K562 (cell line): Measurements from ENCODE around the gene PODXL. TPM values are rescaled to one million over a fixed set of nuclear protein-coding genes. Genes with fewer than 3 reads are reported as not detected.

Source experiments
- CBFA2T3 ChIP-seq: fragments of 450-650 bp; IDR thresholded peaks from 2 replicates; pipeline ENCODE4 v1.6.1; 2017
- CREBBP ChIP-seq: IDR thresholded peaks from one replicate; pipeline ENCODE4 v1.6.1; 2012; ENCODE audit warnings: low read depth, mild to moderate bottlenecking, control low read depth, inconsistent platforms, low read length
- GTF2F1 ChIP-seq: IDR thresholded peaks from 2 replicates; pipeline ENCODE4 v1.6.1; 2011; ENCODE audit warnings: low read depth, low read length, improper control_type of control experiment
- MAFG ChIP-seq: fragments of 450-650 bp; conservative IDR thresholded peaks from 2 replicates; pipeline ENCODE4 v1.6.1; 2016; ENCODE audit warnings: missing genetic modification characterization, missing compliant biosample characterization
- MYNN ChIP-seq, 2 experiments: sonication (generic); formaldehyde crosslinking in 1 of 2; IDR thresholded peaks; 2 replicates each; pipeline versions ENCODE4 v1.5.0 to v1.6.1; 2016 to 2020; ENCODE audit warnings: antibody characterized with exemption in 1 of 2, missing genetic modification reagents in 1 of 2
- SIRT6 ChIP-seq: IDR thresholded peaks from one replicate; pipeline ENCODE4 v1.6.1; 2012; ENCODE audit warnings: low read depth, mild to moderate bottlenecking, control low read depth, inconsistent platforms, low read length, moderate library complexity
- SMAD1 ChIP-seq: fragments of 150-350 bp; IDR thresholded peaks from 2 replicates; pipeline ENCODE4 v1.6.1; 2014; ENCODE audit warnings: low read length, low read depth; ENCODE audit not compliant: partially characterized antibody
- TAF15 ChIP-seq: fragments of 200-400 bp; formaldehyde crosslinking; IDR thresholded peaks from 2 replicates; pipeline ENCODE4 v1.6.1; 2017; ENCODE audit warnings: mild to moderate bottlenecking, low read depth, low read length, moderate library complexity
- VEZF1 ChIP-seq: fragments of 200-800 bp; sonication (Bioruptor generic); IDR thresholded peaks from 2 replicates; pipeline ENCODE4 v1.6.1; 2017; ENCODE audit warnings: missing genetic modification characterization, missing compliant biosample characterization
- XRCC3 ChIP-seq: fragments of 450-650 bp; IDR thresholded peaks from 2 replicates; pipeline ENCODE4 v1.6.1; 2017; ENCODE audit warnings: mild to moderate bottlenecking, moderate library complexity
- ZBTB9 ChIP-seq: fragments of 450-650 bp; formaldehyde crosslinking; IDR thresholded peaks from 2 replicates; pipeline ENCODE4 v1.4.0; 2020; ENCODE audit warnings: mild to moderate bottlenecking, moderate library complexity
- ZNF318 ChIP-seq, 2 experiments: fragments of 450-650 bp; IDR thresholded peaks; 2 replicates each; pipeline ENCODE4 v1.6.1; 2016; ENCODE audit warnings: mild to moderate bottlenecking in 2 of 2, borderline replicate concordance in 1 of 2, low read depth in 1 of 2, moderate library complexity in 1 of 2
- ZNF449 ChIP-seq: fragments of 250-450 bp; sonication (Bioruptor Pico); IDR thresholded peaks from 2 replicates; pipeline ENCODE4 v1.8.0; 2022; ENCODE audit warnings: moderate library complexity, mild to moderate bottlenecking, inconsistent platforms
- ZNF740 ChIP-seq, 3 experiments: fragments of 200-800 bp in 1 of 3; sonication (Bioruptor generic) in 1 of 3; sonication (generic) in 1 of 3; formaldehyde crosslinking in 1 of 3; IDR thresholded peaks; 2 replicates each; pipeline versions ENCODE4 v1.6.1 to v1.8.0; 2016 to 2022; ENCODE audit warnings: mild to moderate bottlenecking in 2 of 3, missing compliant biosample characterization in 2 of 3, missing genetic modification characterization in 2 of 3, missing genetic modification reagents in 1 of 3
- polyA plus RNA-seq, 8 experiments: library from polyadenylated mRNA; depleted of rRNA in 4 of 8; stranded (reverse) in 5 of 8; unstranded in 3 of 8; fragments of >200 nt; fragmentation: Nextera tagmentation in 2 of 8; fragmentation: Illumina TruSeq in 1 of 8; extraction: Ambion mirVana in 2 of 8; extraction: Trizol in 1 of 8; gene quantifications; 2 replicates each; pipeline versions ENCODE4 v1.2.1 to v1.2.3, GENCODE V29; 2011 to 2014; ENCODE audit warnings: inconsistent platforms in 1 of 8, missing spikeins in 1 of 8
- total RNA-seq, 7 experiments: library from RNA; depleted of rRNA in 6 of 7; stranded (reverse); fragments of >200 nt in 6 of 7; fragmentation: Illumina TruSeq in 2 of 7; extraction: Trizol in 2 of 7; gene quantifications; 2 replicates each; pipeline versions ENCODE4 v1.2.1 to v1.2.3, GENCODE V29; 2011 to 2021; ENCODE audit warnings: low replicate concordance in 1 of 7

PODXL gene
- total and polyA plus RNA-seq, 9 of the 15 experiments (the other 6 are each of a cell fraction or from before 2014, with no cell fraction given), result 0.01 to 0.73 (median 0.07) TPM

- no peak for TF ChIP-seq ZNF740 (CRISPR knock-in tag; IDR thresholded peaks at IDR 0.05)
- no peak for TF ChIP-seq ZNF740 (tag; IDR thresholded peaks at IDR 0.05)
- TF ChIP-seq TAF15, result no peak
- no peak for TF ChIP-seq MAFG (tag)
- TF ChIP-seq XRCC3, result no peak
- no peak for TF ChIP-seq SMAD1
- TF ChIP-seq VEZF1, result 0 out of 2 replicates have a peak, but pooled peaks have one; percentile 16
- TF ChIP-seq ZNF318 (IDR thresholded peaks at IDR 0.05; ENCODE audit: borderline replicate concordance in 1 of 2, low read depth in 1 of 2), result no peak
- no peak for TF ChIP-seq MYNN (IDR thresholded peaks at IDR 0.05)
- no peak for TF ChIP-seq MYNN (CRISPR knock-in tag; IDR thresholded peaks at IDR 0.05)
- no peak for TF ChIP-seq GTF2F1
- TF ChIP-seq ZBTB9 (CRISPR knock-in tag), result no peak
- 0 out of 2 replicates have a peak, but pooled peaks have one; percentile 9 for TF ChIP-seq CBFA2T3
- no peak for TF ChIP-seq ZNF449
- TF ChIP-seq CREBBP, result no peak
- TF ChIP-seq SIRT6, result no peak
Measured at GRCh38 chr7:131533151-131533559, 23.3 kb downstream of the PODXL start (continued).
